Measurements from ENCODE around the gene WWOX. TPM values are rescaled to one million over a fixed set of nuclear protein-coding genes. Genes with fewer than 3 reads are reported as not detected.

Gene WWOX
- total RNA-seq, 1 donor from 2014 or later, result 34.9 TPM

- no peak for DNase-seq (ENCODE audit: low read depth)
- Histone ChIP-seq H3K27me3 (ENCODE audit: control insufficient read depth, insufficient read depth, low read length) (no peaks in the 10 kb centered on the region), H3K4me3 (ENCODE audit: low read depth, low read length) (no peak overlapping the region), H3K36me3 (ENCODE audit: control insufficient read depth, insufficient read depth, low read length) (no peaks in the 10 kb centered on the region)
- TF ChIP-seq CTCF (IDR thresholded peaks at IDR 0.05; ENCODE audit: insufficient read depth, low read length, poor library complexity, severe bottlenecking), result no peak
Observed at GRCh38 chr16:78982096-78982744, 882.8 kb downstream of the WWOX start.

- H3K27me3 ChIP-seq (ENCODE audit: control insufficient read depth, insufficient read depth, low read length), result no peaks in the 10 kb centered on the region
- TF ChIP-seq CTCF (IDR thresholded peaks at IDR 0.05; ENCODE audit: insufficient read depth, low read length, poor library complexity, severe bottlenecking), result no peak
- H3K36me3 ChIP-seq (ENCODE audit: control insufficient read depth, insufficient read depth, low read length), result no peaks in the 10 kb centered on the region
- no peak overlapping the region for H3K4me3 ChIP-seq (ENCODE audit: low read depth, low read length)
- no peak for DNase-seq (ENCODE audit: low read depth)
Observed at GRCh38 chr16:78984324-78984723, 884.9 kb downstream of the WWOX start.

- Histone ChIP-seq H3K36me3 (ENCODE audit: control insufficient read depth, insufficient read depth, low read length) (no peaks in the 10 kb centered on the region), H3K27me3 (ENCODE audit: control insufficient read depth, insufficient read depth, low read length) (no peaks in the 10 kb centered on the region), H3K4me3 (ENCODE audit: low read depth, low read length) (no peak overlapping the region)
- TF ChIP-seq CTCF (IDR thresholded peaks at IDR 0.05; ENCODE audit: insufficient read depth, low read length, poor library complexity, severe bottlenecking), result no peak
- no peak for DNase-seq (ENCODE audit: low read depth)
Observed at GRCh38 chr16:78984887-78985464, 885.5 kb downstream of the WWOX start.

GRCh38 chr16:78985716-78986605, 886.5 kb downstream of the WWOX start:
- DNase-seq (ENCODE audit: low read depth), result no peak
- Histone ChIP-seq H3K36me3 (ENCODE audit: control insufficient read depth, insufficient read depth, low read length) (no peaks in the 10 kb centered on the region), H3K4me3 (ENCODE audit: low read depth, low read length) (no peak overlapping the region), H3K27me3 (ENCODE audit: control insufficient read depth, insufficient read depth, low read length) (no peaks in the 10 kb centered on the region)
- TF ChIP-seq CTCF (IDR thresholded peaks at IDR 0.05; ENCODE audit: insufficient read depth, low read length, poor library complexity, severe bottlenecking), result no peak

GRCh38 chr16:78987666-78988065, 888.2 kb downstream of the WWOX start:
- TF ChIP-seq CTCF (IDR thresholded peaks at IDR 0.05; ENCODE audit: insufficient read depth, low read length, poor library complexity, severe bottlenecking), result no peak
- DNase-seq (ENCODE audit: low read depth), result no peak
- Histone ChIP-seq H3K36me3 (ENCODE audit: control insufficient read depth, insufficient read depth, low read length) (no peaks in the 10 kb centered on the region), H3K4me3 (ENCODE audit: low read depth, low read length) (no peak overlapping the region), H3K27me3 (ENCODE audit: control insufficient read depth, insufficient read depth, low read length) (no peaks in the 10 kb centered on the region)

Measured in kidney epithelial cell (primary cell).